ENCODE data around the gene ANKZF1. TPM values are rescaled to one million over a fixed set of nuclear protein-coding genes. Genes with fewer than 3 reads are reported as not detected.
"Not testable (repeated sequence)": the region's sequence is repeated elsewhere in the genome, so short reads cannot be mapped to it uniquely, and the experiment has no call there.

ANKZF1 gene
- total RNA-seq, 2 experiments from 2014 or later, result 121 to 122 TPM

DNA sequence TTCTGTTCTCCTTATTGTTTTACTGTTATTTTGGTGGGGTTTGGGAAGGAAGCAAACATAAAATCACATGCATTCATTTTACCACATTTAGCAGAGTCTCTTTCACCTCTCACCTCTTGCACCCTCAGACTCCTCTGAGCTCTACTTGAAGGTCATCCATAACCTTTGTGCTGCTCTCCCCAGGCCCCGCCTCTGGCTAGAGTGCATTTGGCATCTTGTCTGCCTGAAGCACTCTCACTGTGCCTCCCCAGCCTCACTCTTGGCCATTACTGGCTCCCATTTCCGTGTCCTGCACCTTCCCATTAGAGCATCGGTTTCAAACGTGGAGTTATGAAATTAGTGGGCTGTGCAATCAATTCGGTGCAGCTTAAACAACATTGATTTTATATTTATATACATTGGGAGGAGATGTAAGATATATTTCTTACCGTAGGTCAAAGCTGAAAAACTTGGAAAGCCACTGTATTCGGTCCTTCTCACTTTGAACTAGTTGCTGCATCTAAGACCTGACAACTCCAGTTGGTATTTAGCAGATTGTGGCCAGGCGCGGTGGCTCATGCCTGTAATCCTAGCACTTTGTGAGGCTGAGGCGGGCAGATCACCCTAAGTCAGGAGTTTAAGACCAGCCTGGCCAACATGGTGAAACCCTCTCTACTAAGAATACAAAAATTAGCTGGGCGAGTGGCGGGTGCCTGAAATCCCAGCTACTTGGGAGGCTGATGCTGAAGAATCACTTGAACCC is 30.0 kb upstream of the ANKZF1 start:
- H3K4me3 Mint-ChIP-seq, result no peak overlapping the region
- peaks cover 3% of the 10 kb centered on the region for H3K36me3 Mint-ChIP-seq (ENCODE audit: low read depth)
- POLR2A ChIA-PET, result interaction anchor here (0.9 to 1.5 kb wide), 5 partner anchors 18 to 54 kb away, joined by 3 to 4 read pairs (median 3); partner anchors contain the start of genes CNPPD1 and TUBA4A
- DNase-seq, result no peak
- peaks cover 17% of the 10 kb centered on the region for H3K27me3 Mint-ChIP-seq
- peaks cover 7% of the 10 kb centered on the region for H3K9me3 Mint-ChIP-seq
- H3K4me1 Mint-ChIP-seq, result peaks cover 5% of the 10 kb centered on the region
- no peak overlapping the region for H3K27ac Mint-ChIP-seq
- CTCF ChIA-PET, result interaction anchor here (1.6 kb wide), 1 partner anchor 95 kb away, joined by 3 read pairs; no protein-coding TSS in a partner anchor

DNA sequence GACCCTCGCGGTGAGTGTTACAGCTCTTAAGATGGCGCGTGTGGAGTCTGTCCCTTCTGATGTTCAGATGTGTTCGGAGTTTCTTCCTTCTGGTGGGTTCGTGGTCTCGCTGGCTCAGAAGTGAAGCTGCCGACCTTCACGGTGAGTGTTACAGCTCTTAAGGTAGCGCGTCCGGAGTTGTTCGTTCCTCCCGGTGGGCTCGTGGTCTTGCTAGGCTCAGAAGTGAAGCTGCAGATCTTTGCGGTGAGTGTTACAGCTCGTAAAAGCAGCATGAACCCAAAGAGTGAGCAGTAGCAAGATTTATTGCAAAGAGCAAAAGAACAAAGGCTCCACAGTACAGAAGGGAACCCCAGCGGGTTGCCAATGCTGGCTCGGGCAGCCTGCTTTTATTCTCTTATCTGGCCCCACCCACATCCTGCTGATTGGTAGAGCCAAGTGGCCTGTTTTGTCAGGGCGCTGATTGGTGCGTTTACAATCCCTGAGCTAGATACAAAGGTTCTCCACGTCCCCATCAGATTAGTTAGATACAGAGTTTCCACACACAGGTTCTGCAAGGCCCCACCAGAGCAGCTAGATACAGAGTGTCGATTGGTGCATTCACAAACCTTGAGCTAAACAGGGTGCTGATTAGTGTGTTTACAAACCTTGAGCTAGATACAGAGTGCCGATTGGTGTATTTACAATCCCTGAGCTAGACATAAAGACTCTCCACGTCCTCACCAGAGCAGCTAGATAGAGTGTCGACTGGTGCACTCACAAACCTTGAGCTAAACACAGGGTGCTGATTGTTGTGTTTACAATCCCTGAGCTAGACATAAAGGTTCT is 28.9 kb upstream of the ANKZF1 start:
- ChIA-PET POLR2A (interaction anchor here (0.9 to 1.5 kb wide), 3 partner anchors 19 to 44 kb away, joined by 3 to 4 read pairs (median 3); partner anchors contain the start of genes GLB1L and STK16), CTCF (interaction anchor here (0.7 to 1.6 kb wide), 2 partner anchors 11 to 94 kb away, joined by 3 read pairs; no protein-coding TSS in a partner anchor)
- DNase-seq; H3K9me3 Mint-ChIP-seq; H3K36me3 Mint-ChIP-seq (ENCODE audit: low read depth); H3K4me1 Mint-ChIP-seq: not testable (repeated sequence)
- H3K27ac Mint-ChIP-seq, result peak overlapping the region; percentile 68
- H3K27me3 Mint-ChIP-seq, result peaks cover 14% of the 10 kb centered on the region
- peak overlapping the region; percentile 34 for H3K4me3 Mint-ChIP-seq

DNA sequence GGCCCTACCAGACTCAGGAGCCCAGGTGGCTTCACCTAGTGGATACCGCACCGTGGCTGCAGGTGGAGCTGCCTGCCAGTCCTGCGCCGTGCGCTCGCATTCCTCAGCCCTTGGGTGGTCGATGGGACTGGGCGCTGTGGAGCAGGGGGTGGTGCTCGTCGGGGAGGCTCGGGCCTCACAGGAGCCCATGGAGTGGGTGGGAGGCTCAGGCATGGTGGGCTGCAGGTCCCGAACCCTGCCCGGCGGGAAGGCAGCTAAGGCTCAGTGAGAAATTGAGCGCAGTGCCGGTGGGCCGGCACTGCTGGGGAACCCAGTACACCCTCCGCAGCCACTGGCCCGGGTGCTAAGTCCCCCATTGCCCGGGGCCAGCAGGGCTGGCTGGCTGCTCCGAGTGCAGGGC is 28.3 kb upstream of the ANKZF1 start:
- H3K27ac Mint-ChIP-seq; DNase-seq; H3K36me3 Mint-ChIP-seq (ENCODE audit: low read depth); CTCF ChIA-PET; H3K9me3 Mint-ChIP-seq; H3K4me1 Mint-ChIP-seq; H3K4me3 Mint-ChIP-seq: not testable (repeated sequence)
- peaks cover 14% of the 10 kb centered on the region for H3K27me3 Mint-ChIP-seq
- POLR2A ChIA-PET, result interaction anchor here (1.5 kb wide), 1 partner anchor 22 kb away, joined by 4 read pairs; no protein-coding TSS in a partner anchor

DNA sequence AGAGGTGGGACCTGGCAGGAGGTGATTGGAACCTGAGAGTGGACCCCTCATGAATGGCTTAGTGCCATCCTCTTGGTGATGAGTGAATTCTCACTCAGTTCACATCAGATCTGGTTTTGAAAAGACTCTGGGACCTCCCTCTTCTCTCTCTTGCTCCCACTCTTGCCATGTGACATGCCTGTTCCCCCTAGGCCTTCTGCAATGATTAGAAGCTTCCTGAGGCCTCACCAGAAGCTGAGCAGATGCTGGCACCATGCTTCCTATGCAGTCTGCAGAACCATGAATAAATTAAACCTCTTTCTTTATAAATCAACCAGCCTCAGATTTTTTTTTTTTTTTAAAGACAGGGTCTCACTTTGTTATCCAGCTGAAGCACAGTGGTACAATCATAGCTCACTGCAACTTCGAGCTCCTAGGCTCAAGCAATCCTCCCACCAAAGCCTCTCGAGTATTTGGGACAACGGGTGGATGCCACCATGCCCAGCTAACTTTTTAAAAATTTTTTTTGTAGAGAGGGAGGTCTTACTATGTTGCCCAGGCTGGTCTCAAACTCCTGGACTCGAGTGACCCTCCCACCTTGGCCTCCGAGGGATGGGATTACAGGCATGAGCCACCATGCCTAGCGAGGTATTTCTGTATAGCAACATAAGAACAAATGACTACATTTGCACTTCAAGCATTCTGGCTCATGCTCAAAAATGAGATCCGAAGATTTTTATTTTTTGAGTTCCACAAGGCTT is 25.0 kb upstream of the ANKZF1 start:
- peaks cover 3% of the 10 kb centered on the region for H3K27me3 Mint-ChIP-seq
- H3K4me1 Mint-ChIP-seq, result peaks cover 37% of the 10 kb centered on the region
- ChIA-PET CTCF (interaction anchor here (0.7 to 4.1 kb wide), 6 partner anchors 12 to 184 kb away, joined by 3 to 18 read pairs (median 4); no protein-coding TSS in a partner anchor), POLR2A (interaction anchor here (0.7 to 1.0 kb wide), 2 partner anchors 22 to 50 kb away, joined by 3 read pairs; partner anchors contain the start of gene TUBA4A)
- H3K36me3 Mint-ChIP-seq (ENCODE audit: low read depth), result peaks cover 17% of the 10 kb centered on the region
- DNase-seq, result no peak
- no peak overlapping the region for H3K4me3 Mint-ChIP-seq
- peaks cover 7% of the 10 kb centered on the region for H3K9me3 Mint-ChIP-seq
- H3K27ac Mint-ChIP-seq, result no peak overlapping the region

DNA sequence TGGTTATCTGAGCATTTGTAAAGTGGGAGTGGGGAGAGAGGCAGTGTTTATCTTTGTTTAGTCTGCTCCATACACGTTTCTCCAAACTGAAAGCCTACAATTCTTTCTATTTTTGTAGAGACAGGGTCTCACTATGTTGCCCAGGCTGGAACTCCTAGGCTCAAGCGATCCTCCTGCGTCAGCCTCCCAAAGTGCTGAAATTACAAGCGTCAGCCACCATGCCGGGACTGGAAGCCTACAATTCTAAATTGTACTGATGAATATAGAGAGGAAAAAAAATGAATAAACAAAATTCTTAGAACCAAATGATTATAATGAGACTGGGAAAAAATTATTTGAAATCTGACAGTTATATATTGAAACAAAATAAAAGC is 24.5 kb upstream of the ANKZF1 start:
- H3K9me3 Mint-ChIP-seq, result peaks cover 7% of the 10 kb centered on the region
- no peak for DNase-seq
- POLR2A ChIA-PET, result interaction anchor here (1.2 to 5.0 kb wide), 7 partner anchors 10 to 392 kb away, joined by 3 to 160 read pairs (median 17); partner anchors contain the start of genes ABCB6, ANKZF1, ATG9A and CNPPD1

DNA sequence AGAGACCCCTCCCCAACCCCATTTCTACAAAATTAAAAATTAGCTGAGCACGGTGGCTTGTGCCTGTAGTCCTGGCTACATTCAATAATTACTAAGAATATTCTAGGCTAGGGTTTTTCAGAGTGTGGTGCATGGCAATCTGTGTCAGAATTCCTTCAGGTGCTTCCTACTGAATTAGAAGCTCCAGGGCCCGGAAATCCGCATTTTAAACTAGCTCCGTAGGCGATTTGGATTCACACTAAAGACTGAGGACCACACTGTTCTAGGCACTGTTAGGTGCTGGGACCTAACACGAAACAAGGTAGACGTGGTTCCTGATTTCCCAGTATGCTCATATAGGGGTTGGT is 23.7 kb upstream of the ANKZF1 start:
- Mint-ChIP-seq H3K36me3 (ENCODE audit: low read depth) (peaks cover 21% of the 10 kb centered on the region), H3K4me1 (peaks cover 46% of the 10 kb centered on the region), H3K9me3 (peaks cover 7% of the 10 kb centered on the region), H3K4me3 (peak overlapping the region; percentile 79), H3K27me3 (no peaks in the 10 kb centered on the region), H3K27ac (peak overlapping the region; percentile 87)
- ChIA-PET CTCF (interaction anchor here (0.7 to 4.1 kb wide), 18 partner anchors 11 to 324 kb away, joined by 3 to 18 read pairs (median 6); partner anchors contain the start of genes ABCB6, CNPPD1, DNAJB2 and NHEJ1), POLR2A (interaction anchor here (0.7 to 5.0 kb wide), 18 partner anchors 9 to 391 kb away, joined by 3 to 160 read pairs (median 8); partner anchors contain the start of genes ABCB6, ANKZF1, ATG9A and CNPPD1)
- no peak for DNase-seq

More for the DNA sequence above, 24.5 kb upstream of the ANKZF1 start:
- no peak overlapping the region for H3K27ac Mint-ChIP-seq
- peaks cover 21% of the 10 kb centered on the region for H3K36me3 Mint-ChIP-seq (ENCODE audit: low read depth)
- CTCF ChIA-PET, result interaction anchor here (1.5 to 4.1 kb wide), 5 partner anchors 12 to 90 kb away, joined by 3 to 18 read pairs (median 7); partner anchors contain the start of genes DNAJB2 and NHEJ1
- peaks cover 42% of the 10 kb centered on the region for H3K4me1 Mint-ChIP-seq
- H3K4me3 Mint-ChIP-seq, result no peak overlapping the region
- peaks cover 3% of the 10 kb centered on the region for H3K27me3 Mint-ChIP-seq

DNA sequence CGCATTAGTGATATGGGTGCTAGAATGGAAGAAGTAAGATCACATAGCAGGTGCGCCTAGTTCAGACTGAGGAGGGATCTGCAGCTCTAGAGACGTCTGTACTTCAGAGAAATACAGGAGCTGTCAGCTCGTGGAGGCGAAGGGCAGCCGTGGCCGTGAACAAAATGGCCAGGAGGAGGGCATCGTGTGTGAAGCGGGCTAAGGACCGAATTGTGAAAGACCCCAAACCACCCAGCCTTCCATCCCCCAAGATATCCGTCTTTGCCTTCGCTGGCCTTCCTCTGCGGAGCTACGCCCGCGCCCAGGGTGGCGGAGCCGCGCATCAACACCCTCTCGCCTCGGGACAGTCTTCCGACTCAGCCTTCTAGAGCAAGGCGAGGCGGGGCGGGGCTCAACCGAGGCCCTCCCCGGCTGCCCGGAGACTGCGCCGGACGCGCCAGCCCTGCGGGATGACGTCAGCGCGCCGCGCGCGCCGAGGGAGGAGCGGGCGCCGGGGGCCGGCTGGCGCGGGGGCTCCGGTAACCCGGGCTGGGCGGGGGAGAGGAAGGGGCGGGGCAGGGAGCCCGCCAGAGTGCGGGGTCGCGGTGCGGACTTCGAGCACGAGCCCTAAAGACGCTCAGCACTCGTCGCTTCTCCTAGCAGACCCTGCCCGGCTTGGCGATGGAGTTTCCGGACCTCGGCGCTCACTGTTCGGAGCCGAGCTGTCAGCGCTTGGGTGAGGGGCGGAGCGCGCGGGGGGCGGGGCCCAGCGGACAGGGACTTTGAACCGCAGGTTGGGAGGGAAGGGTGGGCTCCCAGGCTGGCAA is 23.1 kb upstream of the ANKZF1 start, which contains the start of gene ZFAND2B:
Gene ZFAND2B, plus strand, starts transcription at position 455 of the 806 bp plus-strand sequence. Its CDS starts 206 bp downstream, at position 661.
- ChIA-PET CTCF (interaction anchor here (0.5 to 4.1 kb wide), 19 partner anchors 10 to 547 kb away, joined by 3 to 18 read pairs (median 5); partner anchors contain the start of genes ABCB6, CNPPD1, DNAJB2 and NHEJ1), POLR2A (interaction anchor here (0.7 to 5.0 kb wide), 21 partner anchors 9 to 391 kb away, joined by 3 to 160 read pairs (median 7); partner anchors contain the start of genes ABCB6, ANKZF1, ATG9A and CNPPD1)
- peaks cover 52% of the 10 kb centered on the region for H3K4me1 Mint-ChIP-seq

DNA sequence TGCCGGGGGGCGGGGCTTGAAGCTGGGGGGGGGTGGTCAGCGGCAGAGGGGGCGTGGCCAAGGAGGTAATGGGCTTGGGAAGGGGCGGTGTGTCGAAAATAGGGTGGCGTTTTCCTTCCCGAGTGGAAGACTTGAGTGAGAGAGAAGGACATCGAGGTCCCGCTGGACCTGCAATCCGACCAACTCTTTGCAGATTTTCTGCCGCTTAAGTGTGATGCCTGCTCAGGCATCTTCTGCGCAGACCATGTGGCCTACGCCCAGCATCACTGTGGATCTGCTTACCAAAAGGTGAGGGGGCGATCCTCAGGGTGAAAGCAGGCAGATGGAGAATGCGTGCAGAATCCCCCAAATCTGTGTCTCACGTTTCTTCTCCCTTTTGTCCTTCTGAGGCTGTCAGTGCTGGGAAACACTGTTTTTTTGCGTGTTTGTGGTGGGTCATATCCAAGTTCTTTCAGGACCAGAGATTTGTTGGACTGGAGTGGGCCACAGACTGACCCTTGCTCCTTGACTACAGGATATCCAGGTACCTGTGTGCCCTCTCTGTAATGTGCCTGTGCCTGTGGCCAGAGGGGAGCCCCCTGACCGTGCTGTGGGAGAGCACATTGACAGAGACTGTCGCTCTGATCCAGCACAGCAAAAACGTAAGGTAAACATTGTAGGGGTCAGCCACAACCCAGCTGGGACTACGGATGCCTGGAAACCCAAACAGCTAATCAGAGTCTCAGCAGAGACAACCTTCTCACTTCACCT is 22.3 kb upstream of the ANKZF1 start:
- DNase-seq, result no peak
- ChIA-PET POLR2A (interaction anchor here (0.9 to 5.0 kb wide), 14 partner anchors 11 to 87 kb away, joined by 3 to 160 read pairs (median 8); partner anchors contain the start of genes ABCB6, ANKZF1, ATG9A and CNPPD1), CTCF (interaction anchor here (0.5 to 4.1 kb wide), 13 partner anchors 9 to 547 kb away, joined by 3 to 18 read pairs (median 6); partner anchors contain the start of genes ABCB6, CNPPD1 and NHEJ1)
- peak overlapping the region; percentile 79 for H3K4me3 Mint-ChIP-seq
- peak overlapping the region; percentile 88 for H3K27ac Mint-ChIP-seq
- H3K9me3 Mint-ChIP-seq, result peaks cover 7% of the 10 kb centered on the region
- no peaks in the 10 kb centered on the region for H3K27me3 Mint-ChIP-seq
- H3K36me3 Mint-ChIP-seq (ENCODE audit: low read depth), result peaks cover 31% of the 10 kb centered on the region
- peaks cover 56% of the 10 kb centered on the region for H3K4me1 Mint-ChIP-seq

More for the DNA sequence above, 23.1 kb upstream of the ANKZF1 start, which contains the start of gene ZFAND2B:
- peaks cover 7% of the 10 kb centered on the region for H3K9me3 Mint-ChIP-seq
- peak within 1 kb of the TSS; percentile 88 for H3K27ac Mint-ChIP-seq
- peak; percentile 96 for DNase-seq
- H3K27me3 Mint-ChIP-seq, result no peaks in the 10 kb centered on the region
- peak within 1 kb of the TSS; percentile 79 for H3K4me3 Mint-ChIP-seq
- H3K36me3 Mint-ChIP-seq (ENCODE audit: low read depth), result peaks cover 27% of the 10 kb centered on the region

DNA sequence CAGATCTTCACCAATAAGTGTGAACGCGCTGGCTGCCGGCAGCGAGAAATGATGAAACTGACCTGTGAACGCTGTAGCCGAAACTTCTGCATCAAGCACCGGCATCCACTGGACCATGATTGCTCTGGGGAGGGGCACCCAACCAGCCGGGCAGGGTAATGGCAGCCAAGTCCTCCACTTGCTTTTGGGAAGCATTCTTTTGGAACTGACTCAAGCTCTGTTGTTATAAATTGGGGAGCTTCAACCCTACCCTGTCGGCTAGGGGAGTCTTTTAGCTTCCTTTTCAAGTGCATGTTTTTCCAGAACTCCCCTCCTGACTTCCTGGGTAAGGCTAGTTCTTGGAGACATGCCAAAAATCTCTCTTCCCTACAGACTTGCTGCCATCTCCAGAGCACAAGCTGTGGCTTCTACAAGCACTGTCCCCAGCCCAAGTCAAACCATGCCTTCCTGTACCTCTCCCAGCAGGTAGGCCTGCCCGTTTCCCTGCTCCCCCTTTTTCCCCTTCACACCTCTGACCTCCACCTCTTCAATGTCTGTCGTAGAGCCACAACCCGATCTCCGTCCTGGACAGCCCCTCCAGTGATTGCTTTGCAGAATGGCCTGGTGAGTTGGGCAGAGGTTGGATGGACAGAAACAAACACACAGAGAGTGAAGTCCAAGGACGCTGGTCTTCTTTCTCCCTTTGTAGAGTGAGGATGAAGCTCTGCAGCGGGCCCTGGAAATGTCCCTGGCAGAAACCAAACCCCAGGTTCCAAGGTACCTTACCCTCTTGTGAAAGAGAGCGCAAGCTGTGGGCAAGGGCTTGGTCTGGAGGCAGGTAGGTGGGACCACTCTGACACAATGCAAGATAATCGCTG is 21.5 kb upstream of the ANKZF1 start:
- POLR2A ChIA-PET, result interaction anchor here (0.9 to 5.0 kb wide), 8 partner anchors 10 to 87 kb away, joined by 3 to 160 read pairs (median 7); partner anchors contain the start of genes ABCB6, ATG9A, CNPPD1 and RETREG2
- Mint-ChIP-seq H3K4me1 (peaks cover 57% of the 10 kb centered on the region), H3K4me3 (peak overlapping the region; percentile 79), H3K36me3 (ENCODE audit: low read depth) (peaks cover 32% of the 10 kb centered on the region), H3K9me3 (peaks cover 7% of the 10 kb centered on the region), H3K27me3 (no peaks in the 10 kb centered on the region), H3K27ac (peak overlapping the region; percentile 88)
- no peak for DNase-seq
- CTCF ChIA-PET, result interaction anchor here (0.7 to 2.6 kb wide), 7 partner anchors 10 to 87 kb away, joined by 3 to 12 read pairs (median 6); partner anchors contain the start of genes ABCB6, CNPPD1 and NHEJ1

Measured in activated CD4-positive, alpha-beta memory T cell treated with anti-CD3 and anti-CD28 coated beads, Interleukin-2, amount 10 ng/mL, durations not matched to agents 7 days and 5 days (primary cell).